ENCODE measurements around the gene KIF26B.
A peak's percentile ranks its signal among the peaks of the same experiment; 100 is the strongest.
"Not testable (repeated sequence)": the region's sequence is repeated elsewhere in the genome, so short reads cannot be mapped to it uniquely, and the experiment has no call there.

The KIF26B gene

GRCh38 chr1:245380790-245381535, 226.2 kb downstream of the KIF26B start:
- in situ Hi-C loops (cut with HindIII; ENCODE audit: low pct_ligation_motif_present, low pct_unique_long_range_greater_than_20kb, low sequenced_read_pairs) = no loop called here
- peak; percentile 12 for DNase-seq

DNA sequence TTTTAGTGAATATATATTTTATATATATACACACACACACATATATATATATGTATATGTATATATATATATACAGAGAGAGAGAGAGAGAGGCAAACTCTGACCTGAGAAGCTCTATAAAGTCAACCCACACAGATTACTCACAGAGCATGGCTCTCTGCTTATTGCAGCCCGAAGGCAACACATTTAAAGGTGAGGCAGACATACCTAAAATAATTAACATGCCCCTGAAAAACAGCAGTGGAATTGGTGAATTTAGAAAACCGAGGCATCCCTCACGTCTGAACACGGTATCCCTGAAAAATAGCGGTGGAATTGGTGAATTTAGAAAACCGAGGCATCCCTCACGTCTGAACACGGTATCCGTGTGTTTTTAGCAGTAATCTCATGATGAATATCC, 228.2 kb downstream of the KIF26B start:
- DNase-seq = no peak
- in situ Hi-C loops (cut with HindIII; ENCODE audit: low pct_ligation_motif_present, low pct_unique_long_range_greater_than_20kb, low sequenced_read_pairs) = no loop called here

DNA sequence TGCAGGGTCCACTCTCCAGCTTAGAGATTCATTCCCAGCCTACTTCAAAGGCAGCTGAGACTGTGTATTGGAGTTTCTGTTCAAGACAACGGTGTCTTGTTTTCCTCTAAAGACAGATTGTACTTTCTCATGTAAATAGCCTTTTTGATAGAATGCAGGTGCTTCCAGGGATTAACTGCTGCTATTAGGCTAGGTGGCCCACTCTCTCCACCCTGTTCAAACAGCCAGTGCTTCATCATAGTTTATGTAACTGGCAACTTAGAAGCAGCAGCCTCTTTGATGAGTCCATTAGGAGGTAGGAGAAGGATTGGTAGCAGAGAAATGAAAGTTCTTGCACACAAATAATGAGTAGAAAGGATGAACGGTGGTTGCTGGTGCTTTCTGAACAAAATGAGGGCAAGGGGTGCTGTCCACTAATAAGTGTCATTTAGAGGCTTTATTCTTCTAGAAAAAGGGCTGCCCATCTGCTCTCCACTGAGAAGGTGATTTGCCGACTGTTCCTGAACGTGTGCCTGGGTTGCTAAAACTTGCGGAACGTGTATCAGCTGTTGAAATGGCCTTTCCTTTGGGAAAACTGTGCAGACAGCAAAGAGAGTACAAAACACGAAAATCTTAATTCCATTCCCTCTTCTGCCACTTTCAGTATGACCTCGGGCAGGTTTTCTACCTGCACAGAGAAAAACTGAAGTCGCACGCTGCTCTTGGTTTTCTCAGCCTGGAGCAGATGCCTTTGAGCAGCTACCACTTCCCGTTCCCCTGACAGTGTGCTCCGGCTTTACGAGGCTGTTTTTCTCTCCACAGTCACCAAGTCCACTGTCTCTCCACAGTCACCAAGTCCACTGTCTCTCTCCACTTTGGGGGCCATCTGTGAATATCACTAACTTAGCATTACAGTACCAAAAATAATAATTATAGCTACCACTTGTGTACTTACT, 228.9 kb downstream of the KIF26B start:
- no peak for DNase-seq
- in situ Hi-C loops (cut with HindIII; ENCODE audit: low pct_ligation_motif_present, low pct_unique_long_range_greater_than_20kb, low sequenced_read_pairs) = no loop called here

- no peak for DNase-seq
- in situ Hi-C loops (cut with HindIII; ENCODE audit: low pct_ligation_motif_present, low pct_unique_long_range_greater_than_20kb, low sequenced_read_pairs) = no loop called here
Measured at GRCh38 chr1:245386297-245386971, 231.6 kb downstream of the KIF26B start.

GRCh38 chr1:245388687-245389086, 233.9 kb downstream of the KIF26B start:
- DNase-seq = no peak
- in situ Hi-C loops (cut with HindIII; ENCODE audit: low pct_ligation_motif_present, low pct_unique_long_range_greater_than_20kb, low sequenced_read_pairs) = no loop called here

DNA sequence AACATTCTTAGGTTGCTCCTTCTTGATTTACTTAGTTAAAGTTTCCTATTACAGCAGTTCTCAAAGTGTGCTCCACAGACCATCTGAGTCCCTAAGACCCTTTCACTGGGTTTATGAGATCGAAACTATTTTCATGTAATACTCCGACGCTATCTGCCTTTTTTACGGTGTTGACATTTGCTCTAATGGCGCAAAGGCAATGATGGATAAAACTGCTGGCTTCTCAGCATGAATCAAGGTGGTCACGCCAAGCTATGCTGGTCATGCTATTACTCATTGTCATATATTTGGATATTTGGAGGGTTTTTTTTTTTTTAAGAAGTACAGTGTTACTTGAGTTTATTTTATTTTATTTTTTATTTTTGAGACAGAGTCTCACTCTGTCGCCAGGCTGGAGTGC, 235.1 kb downstream of the KIF26B start:
- no peak for DNase-seq
- in situ Hi-C loops (cut with HindIII; ENCODE audit: low pct_ligation_motif_present, low pct_unique_long_range_greater_than_20kb, low sequenced_read_pairs) = no loop called here

- DNase-seq = no peak
- in situ Hi-C loops (cut with HindIII; ENCODE audit: low pct_ligation_motif_present, low pct_unique_long_range_greater_than_20kb, low sequenced_read_pairs) = no loop called here
Measured at GRCh38 chr1:245390975-245391374, 236.2 kb downstream of the KIF26B start.

- in situ Hi-C loops (cut with HindIII; ENCODE audit: low pct_ligation_motif_present, low pct_unique_long_range_greater_than_20kb, low sequenced_read_pairs) = no loop called here
- no peak for DNase-seq
Measured at GRCh38 chr1:245393694-245394093, 238.9 kb downstream of the KIF26B start.

- in situ Hi-C loops (cut with HindIII; ENCODE audit: low pct_ligation_motif_present, low pct_unique_long_range_greater_than_20kb, low sequenced_read_pairs) = no loop called here
- no peak for DNase-seq
Measured at GRCh38 chr1:245395680-245396079, 240.9 kb downstream of the KIF26B start.

DNA sequence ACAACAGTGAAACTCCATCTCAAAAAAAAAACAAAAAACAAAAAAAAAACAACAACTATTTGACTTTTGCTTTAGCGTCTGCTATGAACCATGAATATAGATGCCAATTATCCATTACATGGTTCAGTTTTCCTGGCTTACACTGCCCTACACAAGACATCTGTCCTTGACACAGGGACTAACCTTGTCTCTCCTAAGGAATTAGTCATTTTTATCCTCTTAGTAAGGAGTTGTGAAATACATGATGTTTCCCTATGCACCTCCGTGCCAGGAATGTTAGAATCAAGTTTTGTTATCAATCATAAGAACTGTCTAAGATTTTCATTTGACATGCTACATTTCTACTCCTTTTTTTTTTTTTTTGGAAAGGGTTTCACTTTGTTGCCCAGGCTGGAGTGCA, 241.8 kb downstream of the KIF26B start:
- DNase-seq = no peak
- in situ Hi-C loops (cut with HindIII; ENCODE audit: low pct_ligation_motif_present, low pct_unique_long_range_greater_than_20kb, low sequenced_read_pairs) = no loop called here

DNA sequence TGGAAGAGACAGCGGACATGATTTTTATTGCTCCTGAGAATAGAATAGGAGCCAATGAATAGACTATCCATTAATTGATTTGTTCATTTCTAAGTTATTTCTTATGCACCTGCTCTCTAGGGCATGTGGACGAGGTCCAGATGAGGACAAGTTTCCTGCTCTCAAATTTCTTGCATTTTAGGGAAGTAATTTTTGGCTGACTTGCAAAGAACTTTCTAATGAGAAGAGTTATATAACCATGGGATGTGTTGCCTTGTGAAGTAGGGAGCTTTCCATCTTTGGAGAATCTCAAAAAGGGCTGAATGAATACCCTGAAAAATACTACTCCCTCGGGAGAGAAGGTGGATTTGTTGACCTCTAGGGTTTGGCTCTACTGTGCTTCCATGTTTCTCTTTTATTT, 243.0 kb downstream of the KIF26B start:
- in situ Hi-C loops (cut with HindIII; ENCODE audit: low pct_ligation_motif_present, low pct_unique_long_range_greater_than_20kb, low sequenced_read_pairs) = no loop called here
- DNase-seq = no peak

- in situ Hi-C loops (cut with HindIII; ENCODE audit: low pct_ligation_motif_present, low pct_unique_long_range_greater_than_20kb, low sequenced_read_pairs) = no loop called here
- no peak for DNase-seq
Measured at GRCh38 chr1:245398180-245398579, 243.4 kb downstream of the KIF26B start.

GRCh38 chr1:245401881-245402587, 247.2 kb downstream of the KIF26B start:
- DNase-seq = no peak
- in situ Hi-C loops (cut with HindIII; ENCODE audit: low pct_ligation_motif_present, low pct_unique_long_range_greater_than_20kb, low sequenced_read_pairs) = no loop called here

DNA sequence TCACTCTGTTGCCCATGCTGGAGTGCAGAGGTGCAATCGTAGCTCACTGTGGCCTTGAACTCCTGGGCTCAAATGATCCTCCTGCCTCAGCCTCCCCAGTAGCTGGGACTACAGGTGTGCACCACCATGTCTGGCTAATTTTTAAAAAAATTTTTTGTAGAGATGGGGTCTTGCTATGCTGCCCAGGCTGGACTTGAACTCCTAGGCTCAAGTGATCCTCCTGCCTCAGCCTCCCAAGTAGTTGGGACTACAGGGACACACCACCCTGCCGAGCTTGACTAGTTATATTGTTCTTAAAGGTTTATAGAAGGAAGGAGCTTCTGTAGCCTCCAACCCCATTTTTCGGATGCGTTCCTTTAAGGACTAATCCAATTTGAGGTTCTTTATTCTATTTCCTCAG, 248.2 kb downstream of the KIF26B start:
- in situ Hi-C loops (cut with HindIII; ENCODE audit: low pct_ligation_motif_present, low pct_unique_long_range_greater_than_20kb, low sequenced_read_pairs); DNase-seq: not testable (repeated sequence)

DNA sequence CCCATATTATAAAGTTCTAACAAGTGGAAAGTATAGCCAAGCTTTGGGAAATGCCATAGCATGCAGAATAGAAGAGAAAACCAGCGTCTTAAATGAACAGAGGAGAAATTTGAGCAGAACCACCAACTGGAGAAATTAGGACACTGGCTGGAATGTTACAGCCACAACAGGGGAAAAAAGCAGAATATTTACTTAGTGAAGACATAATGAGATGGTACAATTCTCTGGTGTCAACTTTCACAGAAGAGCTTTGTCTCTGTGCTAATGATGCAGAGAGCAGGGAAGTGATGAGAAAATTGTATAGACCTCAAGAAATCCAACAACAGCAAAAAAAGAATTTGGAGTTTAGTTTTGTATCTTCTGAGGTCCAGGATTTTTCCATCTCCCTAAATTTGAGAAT, 249.7 kb downstream of the KIF26B start:
- in situ Hi-C loops (cut with HindIII; ENCODE audit: low pct_ligation_motif_present, low pct_unique_long_range_greater_than_20kb, low sequenced_read_pairs) = no loop called here
- DNase-seq = no peak

DNA sequence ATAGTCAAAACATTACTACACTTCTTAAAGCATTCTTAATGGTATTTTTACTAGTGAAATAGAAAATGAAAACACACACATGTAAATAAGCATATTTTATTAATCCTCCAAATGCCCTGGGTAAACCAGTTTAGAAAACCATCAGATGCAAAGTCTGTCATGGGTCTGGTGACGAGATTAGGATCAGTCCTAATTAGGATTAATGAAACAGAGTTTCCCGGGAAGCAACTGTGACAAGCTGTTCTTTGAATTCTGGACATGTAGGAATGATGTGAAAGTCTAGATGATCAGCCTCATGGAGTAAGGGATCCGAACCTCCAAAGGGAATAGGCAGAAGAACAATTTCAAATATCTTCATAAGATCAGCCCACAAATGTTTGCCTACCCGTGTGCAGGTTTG, 250.2 kb downstream of the KIF26B start:
- no peak for DNase-seq
- in situ Hi-C loops (cut with HindIII; ENCODE audit: low pct_ligation_motif_present, low pct_unique_long_range_greater_than_20kb, low sequenced_read_pairs) = no loop called here

- in situ Hi-C loops (cut with HindIII; ENCODE audit: low pct_ligation_motif_present, low pct_unique_long_range_greater_than_20kb, low sequenced_read_pairs) = no loop called here
- DNase-seq = no peak
Measured at GRCh38 chr1:245406426-245406825, 251.6 kb downstream of the KIF26B start.

DNA sequence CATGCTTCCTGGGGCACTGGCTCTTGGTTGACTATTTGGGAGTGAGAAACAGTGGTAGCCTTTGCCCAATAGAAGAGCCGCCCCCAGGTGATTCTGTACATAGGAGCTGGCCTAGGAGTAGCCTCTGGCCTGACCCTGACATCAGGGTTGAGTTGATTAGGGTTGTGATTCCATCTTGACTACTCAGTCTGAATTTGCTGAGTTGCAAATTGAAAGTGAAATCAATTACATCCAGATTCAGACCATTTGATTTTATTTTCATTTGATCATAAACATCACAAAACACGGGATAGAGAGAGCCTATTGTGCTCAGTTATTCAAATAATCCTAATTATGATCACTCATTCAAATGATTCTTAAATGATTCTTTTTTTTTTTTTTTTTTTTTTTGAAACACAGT, 253.2 kb downstream of the KIF26B start:
- no peak for DNase-seq
- in situ Hi-C loops (cut with HindIII; ENCODE audit: low pct_ligation_motif_present, low pct_unique_long_range_greater_than_20kb, low sequenced_read_pairs) = no loop called here
